ENCODE measurements around the gene ZNF226.
A peak's percentile ranks its signal among the peaks of the same experiment; 100 is the strongest.
"Not testable (repeated sequence)": the region's sequence is repeated elsewhere in the genome, so short reads cannot be mapped to it uniquely, and the experiment has no call there.

Gene ZNF226

DNA sequence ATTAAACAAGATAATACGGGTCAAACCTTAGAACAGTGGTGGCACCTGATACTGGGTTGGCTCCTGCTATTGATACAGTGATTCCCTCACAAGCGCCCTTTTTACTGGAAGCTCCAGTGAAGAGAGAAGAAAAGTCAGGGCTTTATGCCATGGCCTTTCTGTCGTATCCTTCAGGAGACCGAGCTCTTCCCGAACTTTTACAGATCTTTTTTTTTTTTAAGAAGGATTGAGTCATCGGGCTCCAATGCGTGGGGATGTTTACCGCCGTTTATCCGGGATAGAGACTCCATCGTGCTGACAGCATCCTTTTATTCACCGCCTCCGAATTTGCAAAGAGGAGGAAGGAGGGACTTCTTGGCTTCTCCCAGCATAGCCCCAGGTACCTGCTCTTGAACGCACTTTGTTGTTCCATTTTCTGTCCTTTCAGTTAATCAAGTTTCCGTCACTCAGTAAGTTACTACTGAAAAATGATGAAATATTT lies 48.0 kb downstream of the ZNF226 start:
- peaks cover 26 to 69% of the 10 kb centered on the region in 2 experiments for H3K36me3 ChIP-seq (ENCODE audit: control insufficient read depth in 2 of 2, insufficient read depth in 1 of 2, low read length in 2 of 2)
- ChIA-PET POLR2A (interaction anchor here (0.5 to 4.5 kb wide), 46 partner anchors 11 to 1452 kb away, joined by 3 to 143 read pairs (median 6); partner anchors contain the start of genes IRGQ, PLAUR, ZNF112 and ZNF180), CTCF (interaction anchor here (0.6 to 1.6 kb wide), 7 partner anchors 13 to 278 kb away, joined by 3 to 5 read pairs (median 3); partner anchors contain the start of genes ZNF226 and ZNF45)
- TF ChIP-seq KLF8 (tag by site-specific recombination; IDR thresholded peaks at IDR 0.05) (no peak), ZNF174 (tag by site-specific recombination; IDR thresholded peaks at IDR 0.05) (no peak), ZNF292 (tag by site-specific recombination; IDR thresholded peaks at IDR 0.05; ENCODE audit: borderline replicate concordance, low read depth) (no peak), EGR2 (tag by site-specific recombination; IDR thresholded peaks at IDR 0.05; ENCODE audit: low read depth) (0 out of 2 replicates have a peak, but pooled peaks have one; percentile 81), ZNF707 (tag by site-specific recombination; IDR thresholded peaks at IDR 0.05) (no peak)
- H3K4me1 ChIP-seq (ENCODE audit: control insufficient read depth, insufficient read depth, low read length) = peaks cover 36% of the 10 kb centered on the region
- H3K4me3 ChIP-seq (ENCODE audit: low read depth, low read length) = peak overlapping the region; percentile 64
- peaks cover 24% of the 10 kb centered on the region for H3K9me3 ChIP-seq (ENCODE audit: control insufficient read depth, insufficient read depth, low read depth, low read length)
- H3K27ac ChIP-seq (ENCODE audit: extremely low read depth, low read depth, low read length) = peak overlapping the region; percentile 90

DNA sequence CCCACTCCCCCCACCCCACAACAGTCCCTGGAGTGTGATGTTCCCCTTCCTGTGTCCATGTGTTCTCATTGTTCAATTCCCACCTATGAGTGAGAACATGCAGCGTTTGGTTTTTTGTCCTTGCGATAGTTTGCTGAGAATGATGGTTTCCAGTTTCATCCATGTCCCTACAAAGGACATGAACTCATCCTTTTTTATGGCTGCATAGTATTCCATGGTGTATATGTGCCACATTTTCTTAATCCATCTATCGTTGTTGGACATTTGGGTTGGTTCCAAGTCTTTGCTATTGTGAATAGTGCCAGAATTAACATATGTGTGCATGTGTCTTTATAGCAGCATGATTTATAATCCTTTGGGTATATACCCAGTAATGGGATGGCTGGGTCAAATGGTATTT lies 55.0 kb downstream of the ZNF226 start:
- H3K4me1 ChIP-seq (ENCODE audit: control insufficient read depth, insufficient read depth, low read length); CTCF ChIA-PET; H3K27ac ChIP-seq (ENCODE audit: extremely low read depth, low read depth, low read length); H3K4me3 ChIP-seq (ENCODE audit: low read depth, low read length): not testable (repeated sequence)
- POLR2A ChIA-PET = interaction anchor here (2.0 kb wide), 1 partner anchor 13 kb away, joined by 6 read pairs; no protein-coding TSS in a partner anchor
- H3K9me3 ChIP-seq (ENCODE audit: control insufficient read depth, insufficient read depth, low read depth, low read length) = peaks cover 16% of the 10 kb centered on the region
- TF ChIP-seq ZSCAN30 (tag by site-specific recombination; IDR thresholded peaks at IDR 0.05) = 0 out of 2 replicates have a peak, but pooled peaks have one; percentile 13
- TF ChIP-seq ZNF354C (tag by site-specific recombination; IDR thresholded peaks at IDR 0.05; ENCODE audit: borderline replicate concordance, low read depth) = 0 out of 2 replicates have a peak, but pooled peaks have one; percentile 10
- peak; percentile 12; the same call in 1 of the 2 replicates for TF ChIP-seq ZNF707 (tag by site-specific recombination; IDR thresholded peaks at IDR 0.05)
- TF ChIP-seq ZNF626 (tag by site-specific recombination; IDR thresholded peaks at IDR 0.05) = peak; percentile 71; the same call in 1 of the 2 replicates
- TF ChIP-seq, protein P1, sequence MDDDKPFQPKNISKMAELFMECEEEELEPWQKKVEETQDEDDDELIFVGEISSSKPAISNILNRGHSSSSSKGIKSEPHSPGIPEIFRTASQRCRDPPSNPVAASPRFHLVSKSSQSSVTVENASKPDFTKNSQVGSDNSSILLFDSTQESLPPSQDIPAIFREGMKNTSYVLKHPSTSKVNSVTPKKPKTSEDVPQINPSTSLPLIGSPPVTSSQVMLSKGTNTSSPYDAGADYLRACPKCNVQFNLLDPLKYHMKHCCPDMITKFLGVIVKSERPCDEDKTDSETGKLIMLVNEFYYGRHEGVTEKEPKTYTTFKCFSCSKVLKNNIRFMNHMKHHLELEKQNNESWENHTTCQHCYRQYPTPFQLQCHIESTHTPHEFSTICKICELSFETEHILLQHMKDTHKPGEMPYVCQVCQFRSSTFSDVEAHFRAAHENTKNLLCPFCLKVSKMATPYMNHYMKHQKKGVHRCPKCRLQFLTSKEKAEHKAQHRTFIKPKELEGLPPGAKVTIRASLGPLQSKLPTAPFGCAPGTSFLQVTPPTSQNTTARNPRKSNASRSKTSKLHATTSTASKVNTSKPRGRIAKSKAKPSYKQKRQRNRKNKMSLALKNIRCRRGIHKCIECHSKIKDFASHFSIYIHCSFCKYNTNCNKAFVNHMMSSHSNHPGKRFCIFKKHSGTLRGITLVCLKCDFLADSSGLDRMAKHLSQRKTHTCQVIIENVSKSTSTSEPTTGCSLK (tag by site-specific recombination; IDR thresholded peaks at IDR 0.05) = 0 out of 2 replicates have a peak, but pooled peaks have one; percentile 55
- peak; percentile 43; the same call in 1 of the 2 replicates for TF ChIP-seq ZNF2 (tag by site-specific recombination; IDR thresholded peaks at IDR 0.05)
- TF ChIP-seq, protein P2, sequence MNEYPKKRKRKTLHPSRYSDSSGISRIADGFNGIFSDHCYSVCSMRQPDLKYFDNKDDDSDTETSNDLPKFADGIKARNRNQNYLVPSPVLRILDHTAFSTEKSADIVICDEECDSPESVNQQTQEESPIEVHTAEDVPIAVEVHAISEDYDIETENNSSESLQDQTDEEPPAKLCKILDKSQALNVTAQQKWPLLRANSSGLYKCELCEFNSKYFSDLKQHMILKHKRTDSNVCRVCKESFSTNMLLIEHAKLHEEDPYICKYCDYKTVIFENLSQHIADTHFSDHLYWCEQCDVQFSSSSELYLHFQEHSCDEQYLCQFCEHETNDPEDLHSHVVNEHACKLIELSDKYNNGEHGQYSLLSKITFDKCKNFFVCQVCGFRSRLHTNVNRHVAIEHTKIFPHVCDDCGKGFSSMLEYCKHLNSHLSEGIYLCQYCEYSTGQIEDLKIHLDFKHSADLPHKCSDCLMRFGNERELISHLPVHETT (tag by site-specific recombination; IDR thresholded peaks at IDR 0.05) = peak; percentile 60
- TF ChIP-seq ZNF24 (tag by site-specific recombination; IDR thresholded peaks at IDR 0.05) = 0 out of 2 replicates have a peak, but pooled peaks have one; percentile 30
- TF ChIP-seq, protein P3, sequence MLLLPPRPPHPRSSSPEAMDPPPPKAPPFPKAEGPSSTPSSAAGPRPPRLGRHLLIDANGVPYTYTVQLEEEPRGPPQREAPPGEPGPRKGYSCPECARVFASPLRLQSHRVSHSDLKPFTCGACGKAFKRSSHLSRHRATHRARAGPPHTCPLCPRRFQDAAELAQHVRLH (tag by site-specific recombination; IDR thresholded peaks at IDR 0.05) = peak; percentile 98
- peak; percentile 5; the same call in 1 of the 2 replicates for TF ChIP-seq KLF9 (tag by site-specific recombination; IDR thresholded peaks at IDR 0.05; ENCODE audit: low read depth)
- TF ChIP-seq, protein P4, sequence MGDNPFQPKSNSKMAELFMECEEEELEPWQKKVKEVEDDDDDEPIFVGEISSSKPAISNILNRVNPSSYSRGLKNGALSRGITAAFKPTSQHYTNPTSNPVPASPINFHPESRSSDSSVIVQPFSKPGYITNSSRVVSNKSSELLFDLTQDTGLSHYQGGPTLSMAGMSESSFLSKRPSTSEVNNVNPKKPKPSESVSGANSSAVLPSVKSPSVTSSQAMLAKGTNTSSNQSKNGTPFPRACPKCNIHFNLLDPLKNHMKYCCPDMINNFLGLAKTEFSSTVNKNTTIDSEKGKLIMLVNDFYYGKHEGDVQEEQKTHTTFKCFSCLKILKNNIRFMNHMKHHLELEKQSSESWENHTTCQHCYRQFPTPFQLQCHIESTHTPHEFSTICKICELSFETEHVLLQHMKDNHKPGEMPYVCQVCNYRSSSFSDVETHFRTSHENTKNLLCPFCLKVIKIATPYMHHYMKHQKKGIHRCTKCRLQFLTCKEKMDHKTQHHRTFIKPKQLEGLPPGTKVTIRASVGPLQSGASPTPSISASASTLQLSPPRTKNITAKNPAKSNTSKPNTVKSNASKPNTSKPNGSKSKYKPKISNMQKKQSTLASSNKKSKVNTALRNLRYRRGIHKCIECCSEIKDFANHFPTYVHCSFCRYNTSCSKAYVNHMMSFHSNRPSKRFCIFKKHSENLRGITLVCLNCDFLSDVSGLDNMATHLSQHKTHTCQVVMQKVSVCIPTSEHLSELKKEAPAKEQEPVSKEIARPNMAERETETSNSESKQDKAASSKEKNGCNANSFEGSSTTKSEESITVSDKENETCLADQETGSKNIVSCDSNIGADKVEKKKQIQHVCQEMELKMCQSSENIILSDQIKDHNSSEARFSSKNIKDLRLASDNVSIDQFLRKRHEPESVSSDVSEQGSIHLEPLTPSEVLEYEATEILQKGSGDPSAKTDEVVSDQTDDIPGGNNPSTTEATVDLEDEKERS (tag by site-specific recombination; IDR thresholded peaks at IDR 0.05) = peak; percentile 99
- TF ChIP-seq ZNF202 (tag by site-specific recombination; IDR thresholded peaks at IDR 0.05; ENCODE audit: borderline replicate concordance) = peak; percentile 94
- peak; percentile 100 for TF ChIP-seq ZNF146 (tag by site-specific recombination; IDR thresholded peaks at IDR 0.05)
- H3K36me3 ChIP-seq (ENCODE audit: control insufficient read depth in 2 of 2, insufficient read depth in 1 of 2, low read length in 2 of 2) = peaks cover 34 to 59% of the 10 kb centered on the region in 2 experiments

All from HEK293 (cell line).